ENCODE results near the gene CKAP4.
A peak's percentile ranks its signal among the peaks of the same experiment; 100 is the strongest.

DNA sequence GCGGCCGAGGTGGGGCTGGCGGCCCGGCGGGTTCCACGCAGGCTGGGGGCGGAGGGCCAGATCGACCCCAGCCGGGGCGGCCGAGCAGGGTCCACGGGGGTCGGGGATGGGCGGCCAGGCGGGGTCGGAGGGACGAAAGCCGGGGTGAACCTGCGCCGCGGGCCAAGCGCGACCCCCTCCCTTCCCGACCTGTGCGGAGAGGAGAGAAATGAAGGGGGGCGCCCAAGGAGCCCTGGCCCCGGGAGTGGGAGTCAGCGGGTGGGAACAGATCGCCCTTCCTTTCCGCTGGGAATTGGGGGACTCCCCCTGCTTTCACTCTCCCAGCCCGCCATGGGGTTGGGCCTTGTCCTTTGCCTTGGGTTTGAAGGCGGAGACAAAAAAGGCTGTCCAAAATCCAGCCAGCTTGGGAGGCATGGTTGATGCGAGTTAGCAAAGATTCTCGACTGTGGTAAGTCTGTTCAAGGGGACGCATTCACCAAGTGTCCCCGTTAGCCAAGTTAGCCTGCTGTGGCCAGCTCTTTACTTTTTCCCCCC is 559 bp upstream of the CKAP4 start:
- TF ChIP-seq POLR2A (IDR thresholded peaks at IDR 0.05; ENCODE audit: low read depth, low read length) = peak; percentile 70
- no peak for TF ChIP-seq MAX (IDR thresholded peaks at IDR 0.05; ENCODE audit: insufficient read depth, insufficient read length)

Measured in endothelial cell of umbilical vein (primary cell).